Cardiac septum (tissue), 1 donor: ENCODE measurements around the gene PHTF1. TPM values are rescaled to one million over a fixed set of nuclear protein-coding genes. Genes with fewer than 3 reads are reported as not detected.
"Not testable (repeated sequence)": the region's sequence is repeated elsewhere in the genome, so short reads cannot be mapped to it uniquely, and the experiment has no call there.

Experiments
- DNase-seq: peaks from one replicate; pipeline ENCODE4 v3.0.0-alpha.2; 2020; ENCODE audit warnings: low spot score
- intact Hi-C: fragments of 100-400 bp; cut with DNase I; formaldehyde crosslinking; loops from one replicate; pipeline ENCODE4 v1.14.0; 2022
- total RNA-seq: library from RNA; stranded (reverse); fragmentation: NEBNext Ultra II Directional; extraction: Animal tissue kit (Norgen Biotek cat#: 25700); gene quantifications from one replicate; pipeline ENCODE4 v1.2.1, GENCODE V29; 2021
- donor health status: DM: no; HTN: no; CAD: no.

The PHTF1 gene
- total RNA-seq, 1 donor from 2014 or later, result 15.0 TPM

- no peak for DNase-seq
- intact Hi-C loops, result no loop called here
These were observed 21.3 kb upstream of the PHTF1 start for GRCh38 chr1:113780374-113781146.

DNA sequence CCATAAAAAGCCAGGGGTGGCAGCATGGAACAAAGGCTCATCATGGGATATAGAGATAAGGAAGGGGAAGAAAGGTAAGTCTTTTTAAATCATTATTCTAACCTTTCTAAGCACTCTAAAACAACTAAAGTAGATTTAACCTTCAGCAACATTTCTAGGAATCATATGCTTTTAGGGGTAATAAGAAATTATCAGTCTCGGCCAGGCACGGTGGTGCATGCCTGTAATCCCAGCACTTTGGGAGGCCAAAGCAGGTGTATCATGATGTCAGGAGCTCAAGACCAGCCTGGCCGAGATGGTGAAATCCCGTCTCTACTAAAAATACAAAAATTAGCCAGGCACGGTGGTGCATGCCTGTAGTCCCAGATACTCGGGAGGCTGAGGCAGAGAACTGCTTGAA, 20.3 kb upstream of the PHTF1 start:
- intact Hi-C loops, result no loop called here
- no peak for DNase-seq

DNA sequence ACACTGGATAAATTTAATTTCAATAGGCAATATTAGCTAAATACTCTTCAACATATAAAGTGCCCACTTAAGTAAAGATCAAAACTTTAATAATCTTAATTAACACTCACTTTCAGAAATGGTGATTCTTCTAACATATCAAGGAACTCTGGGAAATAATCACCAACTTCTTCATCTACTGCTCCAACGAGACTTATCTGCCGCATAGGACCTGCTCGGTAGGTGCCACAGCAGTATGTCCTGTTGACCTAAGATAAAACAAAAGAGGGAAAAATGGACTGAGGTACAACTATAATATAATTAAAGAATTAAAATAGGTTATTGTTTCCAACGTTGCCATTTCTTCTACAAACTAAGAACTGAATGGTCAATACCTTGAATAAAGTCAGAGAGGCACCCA, 18.3 kb upstream of the PHTF1 start:
- DNase-seq, result no peak
- intact Hi-C loops, result no loop called here

DNA sequence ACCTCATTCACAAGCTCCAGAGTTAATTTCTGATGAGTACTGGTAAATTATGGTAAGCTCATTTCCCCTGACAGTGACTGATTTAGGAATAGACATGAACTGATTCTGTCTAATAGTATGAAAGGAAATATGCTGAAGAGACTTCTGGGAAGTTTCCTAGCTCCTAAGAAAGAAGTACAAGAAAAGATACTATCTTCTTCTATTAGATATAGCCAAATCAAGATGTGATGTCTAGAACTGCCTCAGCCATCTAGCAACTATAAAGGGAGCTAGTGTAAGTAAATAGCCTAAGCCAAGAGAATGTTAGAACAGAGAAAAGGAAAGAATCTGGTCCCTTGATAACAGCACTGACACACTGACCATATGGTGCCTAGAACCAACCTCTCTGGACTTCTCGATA, 10.7 kb upstream of the PHTF1 start:
- DNase-seq, result no peak
- intact Hi-C loops, result no loop called here

DNA sequence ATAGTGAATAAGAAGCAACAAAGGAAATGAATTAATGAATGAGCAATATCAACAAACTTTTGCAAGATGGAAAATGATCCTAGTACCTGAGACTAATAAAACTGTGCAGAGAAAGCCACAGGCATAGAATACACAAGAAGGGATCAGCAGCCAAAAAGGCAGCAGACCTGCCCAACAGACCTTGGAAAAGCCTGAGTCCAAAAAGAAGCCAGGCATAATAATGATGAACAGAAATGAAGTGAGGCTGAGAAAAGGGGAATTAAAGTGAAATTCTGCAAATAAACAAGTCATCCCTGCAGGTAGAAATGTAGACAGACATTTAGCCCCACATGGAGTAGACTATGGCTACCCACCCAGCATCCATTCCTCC, 10.3 kb upstream of the PHTF1 start:
- no peak for DNase-seq
- intact Hi-C loops, result no loop called here

DNA sequence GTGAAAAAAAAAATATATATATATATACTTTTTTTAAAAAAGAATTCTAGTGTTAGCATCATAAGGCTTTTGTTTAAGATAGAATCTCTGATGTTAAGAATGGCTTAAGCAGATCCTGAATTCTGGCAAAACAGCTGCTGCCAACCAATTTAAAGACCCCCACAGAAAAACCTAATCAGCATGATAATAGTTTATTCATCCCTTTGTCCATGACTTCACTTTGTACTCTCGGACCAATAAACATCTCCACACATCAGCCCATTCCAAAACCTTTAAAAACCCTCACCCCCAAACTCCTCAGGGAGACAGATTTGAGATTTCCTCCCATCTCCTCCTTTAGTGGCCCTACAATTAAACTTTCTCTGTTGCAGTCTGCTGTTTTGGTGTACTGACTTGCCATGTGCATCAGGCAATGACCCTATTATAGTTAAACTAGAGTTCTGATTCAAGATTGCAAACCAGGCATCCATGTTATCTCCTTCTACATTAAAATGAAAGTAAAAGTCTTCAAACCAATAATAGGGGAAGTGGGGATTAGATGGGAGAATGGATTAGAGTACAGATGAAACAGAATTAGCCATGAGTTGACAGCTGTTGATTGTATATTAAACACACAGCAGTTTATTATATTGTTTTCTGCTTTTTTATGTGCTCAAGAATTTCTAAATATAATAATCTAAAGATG, 9.8 kb upstream of the PHTF1 start:
- DNase-seq, result no peak
- intact Hi-C loops, result no loop called here

DNA sequence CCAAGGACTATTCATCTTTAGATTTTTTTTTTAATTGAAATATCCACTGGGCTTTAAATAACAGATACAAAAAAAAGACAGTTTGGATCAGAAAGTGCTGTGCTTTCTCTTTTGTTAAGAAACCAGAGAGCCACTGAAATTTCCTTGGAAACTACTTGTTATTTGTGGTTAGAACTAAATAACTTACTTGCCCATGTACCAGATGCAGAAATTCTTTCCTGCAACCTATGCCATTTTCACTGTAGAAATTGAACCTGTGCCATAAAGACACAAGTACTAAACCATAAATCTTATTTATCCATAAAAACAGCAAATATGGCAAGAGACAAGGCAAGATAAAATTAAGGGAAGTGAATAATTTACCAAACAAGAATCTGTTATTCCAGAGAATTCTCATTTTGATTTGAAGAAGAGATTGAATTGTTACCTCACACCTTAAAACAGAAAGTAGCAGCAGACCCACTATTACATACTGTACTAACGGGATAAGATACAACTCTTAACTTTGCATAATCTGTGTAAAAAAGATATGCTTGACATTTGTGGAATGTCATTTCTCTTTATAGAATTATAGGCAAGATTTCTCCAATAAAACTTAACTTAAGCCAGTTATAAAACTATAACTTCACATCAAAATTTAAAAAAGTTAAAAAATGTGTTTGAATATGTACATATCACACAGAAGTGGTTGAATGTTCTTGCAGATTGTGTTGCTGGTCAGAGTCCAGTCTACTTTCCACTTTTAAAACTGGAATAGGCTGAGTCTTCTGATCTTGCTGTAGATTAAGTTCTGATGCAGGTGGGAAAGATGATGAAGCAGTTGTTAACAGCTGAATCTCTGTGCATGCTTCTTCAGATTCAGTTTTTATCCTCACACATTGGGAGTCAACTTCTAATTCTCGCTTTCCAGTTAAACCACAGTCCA, 6.3 kb upstream of the PHTF1 start:
- intact Hi-C loops, result no loop called here
- no peak for DNase-seq

GRCh38 chr1:113763661-113764060, 4.4 kb upstream of the PHTF1 start:
- intact Hi-C loops, result no loop called here

GRCh38 chr1:113761937-113762336, 2.7 kb upstream of the PHTF1 start:
- no peak for DNase-seq
- intact Hi-C loops, result no loop called here

More at GRCh38 chr1:113763661-113764060, 4.4 kb upstream of the PHTF1 start:
- DNase-seq, result no peak

DNA sequence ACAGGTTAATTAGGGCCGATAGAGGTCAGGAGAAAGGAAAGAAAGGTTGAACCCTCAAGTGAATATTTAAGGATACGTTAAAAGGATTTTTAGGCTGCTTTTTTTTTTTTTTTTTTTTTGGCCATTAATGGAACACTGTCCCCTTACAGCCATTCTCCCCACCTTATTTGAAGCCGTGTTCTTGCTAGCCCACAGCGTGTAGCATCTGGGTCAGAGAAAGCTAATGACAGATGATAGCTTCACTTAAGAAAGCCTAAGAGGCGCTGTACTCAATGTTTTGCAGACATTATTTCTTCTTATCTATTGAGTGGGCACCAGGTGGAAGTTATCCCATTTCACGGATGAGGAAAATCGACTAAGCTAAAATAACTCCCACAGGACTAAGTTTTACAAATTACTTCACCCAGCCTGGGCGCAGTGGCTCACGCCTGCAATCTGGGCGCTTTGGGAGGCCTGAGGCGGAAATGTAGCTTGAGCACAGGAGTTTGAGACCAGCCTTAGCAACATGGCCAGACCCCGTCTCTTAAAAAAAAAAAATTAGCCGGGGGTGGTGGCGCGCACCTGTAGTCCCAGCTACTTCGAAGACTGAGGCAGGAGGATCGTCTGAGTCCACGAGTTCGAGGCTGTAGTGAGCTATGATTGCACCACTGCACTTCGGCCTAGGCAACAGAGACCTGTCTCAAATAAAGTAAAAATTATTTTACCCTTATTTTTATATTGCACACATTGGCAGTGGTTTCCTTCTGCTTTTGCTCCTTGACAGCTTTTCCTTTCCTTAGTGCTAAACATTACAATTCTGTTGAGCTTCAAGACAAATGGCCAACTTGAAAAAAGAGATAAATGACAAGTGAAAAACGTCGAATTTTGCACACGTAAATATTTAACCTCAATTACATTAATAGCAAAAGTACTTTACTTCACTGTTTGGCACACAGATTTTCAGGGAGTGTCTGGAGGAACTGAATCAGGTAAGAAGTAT, 1.1 kb upstream of the PHTF1 start:
- no peak for DNase-seq
- intact Hi-C loops, result no loop called here

GRCh38 chr1:113758631-113759332, 504 bp downstream of the PHTF1 start:
- intact Hi-C loops, result loop anchor here (1.0 kb wide), 2 partner anchors 54 to 147 kb away; partner anchors contain the start of genes DCLRE1B and RSBN1
- DNase-seq, result peak; percentile 88

DNA sequence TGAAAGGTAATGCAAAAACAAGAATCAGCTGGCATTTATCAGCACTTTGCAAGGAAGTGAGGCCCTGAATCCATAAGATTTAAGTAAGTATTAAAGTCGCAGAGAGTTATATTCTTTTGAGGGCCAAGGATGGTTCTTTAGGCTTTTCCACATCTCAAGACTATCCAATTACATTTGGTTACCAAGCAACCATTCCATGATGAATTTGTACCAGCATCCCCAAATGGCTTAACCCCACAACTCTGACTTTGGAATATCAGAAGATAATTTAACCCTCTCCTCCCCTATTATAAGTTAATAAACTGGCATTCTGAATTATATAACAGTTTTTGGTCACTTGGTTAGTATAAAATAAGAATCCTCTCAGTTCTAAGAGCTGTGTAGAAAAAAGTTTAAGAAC, 2.8 kb downstream of the PHTF1 start:
- DNase-seq, result no peak
- intact Hi-C loops, result no loop called here

GRCh38 chr1:113753333-113753732, 6.0 kb downstream of the PHTF1 start:
- DNase-seq, intact Hi-C loops: not testable (repeated sequence)

GRCh38 chr1:113751516-113751915, 7.8 kb downstream of the PHTF1 start:
- DNase-seq, result no peak
- intact Hi-C loops, result no loop called here

- intact Hi-C loops, result no loop called here
- DNase-seq, result no peak
These were observed 8.2 kb downstream of the PHTF1 start for GRCh38 chr1:113751114-113751513.

- DNase-seq, result no peak
- intact Hi-C loops, result no loop called here
These were observed 9.9 kb downstream of the PHTF1 start for GRCh38 chr1:113749402-113749801.

GRCh38 chr1:113747376-113747775, 11.9 kb downstream of the PHTF1 start:
- no peak for DNase-seq
- intact Hi-C loops, result no loop called here

DNA sequence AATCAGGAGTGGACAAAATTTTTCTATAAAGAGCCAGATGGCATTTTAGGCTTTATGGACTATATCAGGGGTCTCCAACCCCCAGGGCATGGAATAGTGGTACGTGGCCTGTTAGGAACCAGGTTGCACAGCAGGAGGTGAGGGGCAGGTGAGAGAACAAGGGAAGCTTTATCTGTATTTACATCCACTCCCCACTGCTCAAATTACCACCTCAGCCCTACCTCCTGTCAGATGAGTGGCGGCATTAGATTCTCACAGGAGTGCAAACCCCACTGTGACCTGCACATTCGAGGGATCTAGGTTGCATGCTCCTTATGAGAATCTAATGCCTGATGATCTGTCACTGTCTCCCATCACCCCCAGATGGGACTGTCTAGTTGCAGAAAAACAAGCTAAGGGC, 13.9 kb downstream of the PHTF1 start:
- intact Hi-C loops, result no loop called here
- no peak for DNase-seq
